Measurements from ENCODE around the gene SPATS2L.

Gene SPATS2L

GRCh38 chr2:200356857-200357384, 50.4 kb downstream of the SPATS2L start:
- ATAC-seq (replicated peaks) = no peak
- no peak for DNase-seq
- Mint-ChIP-seq H3K4me1 (no peaks in the 10 kb centered on the region), H3K4me3 (no peak overlapping the region), H3K27ac (no peak overlapping the region), H3K9me3 (no peaks in the 10 kb centered on the region), H3K27me3 (peaks cover 0 to 3% of the 10 kb centered on the region in 2 donors), H3K36me3 (no peaks in the 10 kb centered on the region)

DNA sequence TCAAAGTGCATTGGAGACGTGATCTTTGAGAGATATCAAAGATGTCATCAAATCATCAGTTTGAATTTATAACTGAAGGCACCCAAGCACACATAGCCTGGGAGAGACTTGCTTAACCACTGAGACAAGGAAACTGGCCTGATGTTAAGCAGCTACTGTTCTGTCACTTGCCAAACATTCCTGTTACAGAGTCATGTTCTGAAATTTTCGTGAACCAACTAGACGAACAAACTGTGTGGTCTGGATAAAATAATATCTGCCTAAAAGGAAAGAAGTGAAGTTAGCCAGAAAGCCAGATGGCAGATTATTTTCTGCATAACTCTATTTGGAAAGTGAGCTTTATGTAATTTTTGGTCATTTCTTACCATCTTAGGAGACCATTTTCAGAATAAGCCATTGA, 51.4 kb downstream of the SPATS2L start:
- Mint-ChIP-seq H3K4me3 (no peak overlapping the region), H3K27ac (no peak overlapping the region), H3K9me3 (no peaks in the 10 kb centered on the region), H3K36me3 (no peaks in the 10 kb centered on the region), H3K27me3 (peaks cover 0 to 3% of the 10 kb centered on the region in 2 donors), H3K4me1 (no peaks in the 10 kb centered on the region)
- ATAC-seq (replicated peaks) = no peak
- no peak for DNase-seq

- Mint-ChIP-seq H3K9me3 (no peaks in the 10 kb centered on the region), H3K4me1 (no peaks in the 10 kb centered on the region), H3K27ac (no peak overlapping the region), H3K36me3 (no peaks in the 10 kb centered on the region), H3K4me3 (no peak overlapping the region), H3K27me3 (peaks cover 0 to 3% of the 10 kb centered on the region in 2 donors)
- DNase-seq (no peak), ATAC-seq (replicated peaks) (no peak)
Measured at GRCh38 chr2:200359552-200359951, 53.1 kb downstream of the SPATS2L start.

DNA sequence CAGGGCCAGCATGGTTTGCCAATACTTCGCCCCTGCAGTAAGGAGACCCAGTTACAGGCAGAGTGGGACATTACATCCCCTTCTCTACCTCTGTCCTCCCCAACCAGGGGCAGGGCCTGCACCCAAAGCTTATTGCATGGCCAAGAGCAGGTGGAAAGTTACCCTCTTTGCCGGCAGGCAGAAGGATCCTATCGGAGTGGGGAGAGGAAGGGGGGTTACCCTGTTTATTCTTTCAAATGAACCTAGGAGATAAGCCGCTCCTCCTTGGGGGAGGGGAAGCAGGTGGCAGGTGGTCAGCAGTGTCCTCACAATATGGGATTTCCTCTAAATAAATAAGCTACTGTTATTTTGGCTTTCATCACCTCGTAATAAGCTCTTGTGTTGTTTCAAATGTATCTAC, 53.9 kb downstream of the SPATS2L start:
- Mint-ChIP-seq H3K4me3 (no peak overlapping the region), H3K4me1 (no peaks in the 10 kb centered on the region), H3K36me3 (no peaks in the 10 kb centered on the region), H3K27me3 (no peaks in the 10 kb centered on the region), H3K9me3 (no peaks in the 10 kb centered on the region), H3K27ac (no peak overlapping the region)
- ATAC-seq (replicated peaks) (no peak), DNase-seq (no peak)

DNA sequence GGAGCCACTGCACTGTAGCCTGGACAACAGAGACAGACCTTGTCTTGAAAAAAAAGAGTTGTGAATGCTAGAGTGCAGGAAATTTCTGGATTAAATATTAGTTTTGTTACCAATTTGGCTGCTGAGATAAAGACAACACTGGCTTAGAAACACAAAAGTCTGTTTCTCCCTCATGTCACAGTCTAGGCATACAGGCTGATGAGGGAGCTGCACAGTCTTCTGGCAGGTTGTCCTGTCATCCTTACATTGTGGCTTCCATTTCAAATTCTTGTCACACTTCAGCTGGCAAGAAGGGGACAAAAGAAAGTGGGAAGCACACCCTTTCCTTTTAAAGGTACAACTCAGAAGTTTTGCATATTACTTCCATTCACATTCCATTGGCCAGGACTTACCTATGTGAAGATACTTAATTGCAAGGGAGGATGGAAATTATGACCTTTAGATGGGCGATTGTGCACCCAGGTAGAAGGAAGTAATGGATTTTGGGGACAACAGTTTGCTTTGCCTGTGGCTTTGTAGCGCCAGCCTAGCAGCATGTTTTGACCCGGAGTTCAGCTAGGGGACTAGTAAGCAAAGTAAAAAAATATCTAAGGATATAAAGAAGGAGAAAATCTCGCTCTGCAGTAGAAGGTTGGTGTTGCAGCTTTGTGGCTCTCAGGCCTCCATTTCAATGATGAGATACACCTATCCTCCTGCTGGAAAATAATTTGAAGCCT, 55.9 kb downstream of the SPATS2L start:
- Mint-ChIP-seq H3K4me1 (no peaks in the 10 kb centered on the region), H3K9me3 (no peaks in the 10 kb centered on the region), H3K36me3 (no peaks in the 10 kb centered on the region), H3K4me3 (no peak overlapping the region), H3K27ac (no peak overlapping the region), H3K27me3 (peaks cover 0 to 4% of the 10 kb centered on the region in 2 donors)
- DNase-seq = no peak
- no peak for ATAC-seq (replicated peaks)

DNA sequence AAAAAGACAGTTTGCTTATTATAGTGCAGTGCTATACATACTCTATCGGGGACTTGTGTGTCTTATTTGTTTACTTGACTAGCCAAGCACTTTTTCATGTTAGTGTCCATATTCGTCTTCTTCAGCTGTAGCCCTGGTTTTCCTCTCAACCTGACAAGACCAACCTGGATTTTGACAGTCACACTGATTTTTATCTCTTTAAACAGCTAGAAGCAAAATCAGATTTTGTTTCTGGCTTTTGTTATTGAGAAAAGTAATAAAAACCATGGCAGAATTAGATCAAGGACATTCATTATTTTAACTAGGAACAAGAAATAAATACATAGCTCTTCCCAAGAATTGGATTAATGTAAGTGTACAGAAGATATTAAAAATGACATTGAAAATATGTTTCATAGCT, 56.8 kb downstream of the SPATS2L start:
- ATAC-seq (replicated peaks) (no peak), DNase-seq (no peak)
- H3K4me1 Mint-ChIP-seq = no peaks in the 10 kb centered on the region
- peaks cover 0 to 4% of the 10 kb centered on the region in 2 donors for H3K27me3 Mint-ChIP-seq
- no peak overlapping the region for H3K27ac Mint-ChIP-seq
- H3K9me3 Mint-ChIP-seq = no peaks in the 10 kb centered on the region
- H3K36me3 Mint-ChIP-seq = no peaks in the 10 kb centered on the region
- H3K4me3 Mint-ChIP-seq = no peak overlapping the region

DNA sequence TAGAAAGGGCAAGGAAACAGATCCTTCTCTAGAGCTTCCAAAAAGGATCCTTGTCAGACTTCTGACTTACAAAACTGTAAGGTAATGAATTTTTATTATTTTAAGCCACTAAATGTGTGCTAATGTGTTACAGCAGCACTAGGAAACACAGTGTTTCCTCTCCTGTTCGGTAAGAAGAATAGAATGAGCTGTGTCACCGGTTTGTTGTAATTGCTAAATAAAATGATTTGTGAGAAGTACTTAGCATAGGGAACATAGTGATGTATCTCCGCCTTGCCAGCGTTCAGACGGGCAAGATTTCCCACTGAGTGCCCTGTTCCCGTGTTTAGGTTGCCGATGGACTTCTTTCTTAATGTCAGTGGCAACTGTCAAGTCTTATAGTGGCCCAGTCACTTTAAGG, 57.6 kb downstream of the SPATS2L start:
- DNase-seq = no peak
- no peak overlapping the region for H3K4me3 Mint-ChIP-seq
- no peaks in the 10 kb centered on the region for H3K4me1 Mint-ChIP-seq
- H3K27me3 Mint-ChIP-seq = peaks cover 0 to 4% of the 10 kb centered on the region in 2 donors
- H3K27ac Mint-ChIP-seq = no peak overlapping the region
- ATAC-seq (replicated peaks) = no peak
- H3K36me3 Mint-ChIP-seq = no peaks in the 10 kb centered on the region
- H3K9me3 Mint-ChIP-seq = no peaks in the 10 kb centered on the region

GRCh38 chr2:200364620-200365019, 58.1 kb downstream of the SPATS2L start:
- DNase-seq (no peak), ATAC-seq (replicated peaks) (no peak)
- H3K27me3 Mint-ChIP-seq = peaks cover 0 to 4% of the 10 kb centered on the region in 2 donors
- no peaks in the 10 kb centered on the region for H3K4me1 Mint-ChIP-seq
- no peak overlapping the region for H3K4me3 Mint-ChIP-seq
- no peaks in the 10 kb centered on the region for H3K36me3 Mint-ChIP-seq
- no peaks in the 10 kb centered on the region for H3K9me3 Mint-ChIP-seq
- H3K27ac Mint-ChIP-seq = no peak overlapping the region

GRCh38 chr2:200365209-200365608, 58.7 kb downstream of the SPATS2L start:
- Mint-ChIP-seq H3K36me3 (no peaks in the 10 kb centered on the region), H3K27ac (no peak overlapping the region), H3K9me3 (no peaks in the 10 kb centered on the region), H3K4me3 (no peak overlapping the region), H3K27me3 (peaks cover 0 to 4% of the 10 kb centered on the region in 2 donors), H3K4me1 (no peaks in the 10 kb centered on the region)
- ATAC-seq (replicated peaks) (no peak), DNase-seq (no peak)

DNA sequence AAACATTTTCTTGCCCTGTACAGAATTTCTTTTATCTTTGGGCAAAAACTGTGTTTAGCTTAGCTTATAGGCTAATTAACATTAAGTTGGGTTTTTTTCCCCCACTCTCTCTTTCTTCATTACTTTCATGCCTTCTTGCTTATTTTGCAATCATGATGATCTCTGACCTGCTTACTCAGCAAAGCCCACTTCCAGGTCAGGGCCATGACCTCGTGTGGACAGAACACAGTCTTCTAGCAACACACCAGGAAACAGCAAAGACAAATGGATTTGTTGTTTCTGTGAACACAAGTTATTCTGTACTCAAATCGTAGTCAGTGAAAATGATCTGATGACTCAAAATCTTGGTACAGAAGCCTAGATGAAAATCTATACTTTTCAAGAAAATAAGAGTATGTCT, 60.7 kb downstream of the SPATS2L start:
- ATAC-seq (replicated peaks) = no peak
- DNase-seq = no peak
- H3K4me3 Mint-ChIP-seq = no peak overlapping the region

GRCh38 chr2:200369886-200370285, 63.4 kb downstream of the SPATS2L start:
- no peaks in the 10 kb centered on the region for H3K9me3 Mint-ChIP-seq
- ATAC-seq (replicated peaks) (no peak), DNase-seq (no peak)
- peaks cover 4 to 7% of the 10 kb centered on the region in 2 donors for H3K27me3 Mint-ChIP-seq
- no peak overlapping the region for H3K4me3 Mint-ChIP-seq
- no peak overlapping the region for H3K27ac Mint-ChIP-seq
- H3K36me3 Mint-ChIP-seq = no peaks in the 10 kb centered on the region
- H3K4me1 Mint-ChIP-seq = peaks cover 8 to 10% of the 10 kb centered on the region in 2 donors

More for the DNA sequence above, 60.7 kb downstream of the SPATS2L start:
- Mint-ChIP-seq H3K27ac (no peak overlapping the region), H3K36me3 (no peaks in the 10 kb centered on the region), H3K9me3 (no peaks in the 10 kb centered on the region), H3K27me3 (peaks cover 4 to 7% of the 10 kb centered on the region in 2 donors), H3K4me1 (no peaks in the 10 kb centered on the region)

DNA sequence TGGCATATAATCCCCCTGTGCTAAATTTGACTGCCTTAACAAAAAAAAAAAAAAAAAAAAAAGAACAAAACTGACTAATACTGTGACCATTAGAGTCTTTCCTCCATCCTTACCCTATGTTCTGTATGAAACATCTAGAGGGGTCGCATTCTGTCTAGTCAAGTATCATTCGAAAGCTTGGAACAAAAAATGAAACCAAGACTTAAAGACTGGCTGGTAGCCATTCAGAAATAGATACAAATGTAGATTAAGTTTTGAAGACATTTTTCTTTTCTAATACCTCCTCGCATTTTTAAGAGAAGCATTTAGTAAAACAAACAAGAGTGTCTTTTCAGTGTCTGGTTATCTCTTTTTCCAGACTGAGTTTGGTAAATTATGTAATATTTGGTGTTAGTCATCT, 66.7 kb downstream of the SPATS2L start:
- Mint-ChIP-seq H3K36me3 (no peaks in the 10 kb centered on the region), H3K4me3 (no peak overlapping the region), H3K27ac (no peak overlapping the region), H3K27me3 (peaks cover 0 to 7% of the 10 kb centered on the region in 2 donors), H3K4me1 (peaks cover 8 to 10% of the 10 kb centered on the region in 2 donors), H3K9me3 (no peaks in the 10 kb centered on the region)
- ATAC-seq (replicated peaks) (no peak), DNase-seq (no peak)

DNA sequence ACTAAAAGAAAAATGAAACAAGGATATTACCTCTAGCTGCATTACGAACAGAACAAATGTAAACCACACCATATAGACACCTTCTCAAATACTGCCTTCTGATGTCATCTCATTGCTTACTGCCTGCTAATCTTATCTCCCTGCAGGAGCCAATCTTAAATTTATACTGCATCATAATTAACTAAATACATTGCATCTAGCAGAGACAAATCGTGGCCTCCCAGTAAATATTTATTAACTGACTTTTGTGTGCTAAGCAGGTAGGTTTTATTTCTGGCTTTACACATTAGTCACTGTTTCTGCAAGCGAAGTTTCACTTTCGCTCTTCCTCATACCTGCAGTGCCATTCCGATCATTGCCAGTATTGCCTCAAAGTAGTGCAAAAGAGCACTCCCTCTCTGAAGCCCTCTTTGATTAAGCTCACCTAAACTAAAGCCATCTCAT, 67.5 kb downstream of the SPATS2L start:
- H3K27me3 Mint-ChIP-seq = peaks cover 0 to 7% of the 10 kb centered on the region in 2 donors
- no peaks in the 10 kb centered on the region for H3K9me3 Mint-ChIP-seq
- DNase-seq (peak; percentile 8), ATAC-seq (replicated peaks) (peak; percentile 87 to 89)
- peak overlapping the region; percentile 54 to 78 for H3K4me3 Mint-ChIP-seq
- peaks cover 8 to 10% of the 10 kb centered on the region in 2 donors for H3K4me1 Mint-ChIP-seq
- no peaks in the 10 kb centered on the region for H3K36me3 Mint-ChIP-seq
- peak overlapping the region; percentile 43 for H3K27ac Mint-ChIP-seq

GRCh38 chr2:200376513-200377354, 70.2 kb downstream of the SPATS2L start:
- no peaks in the 10 kb centered on the region for H3K9me3 Mint-ChIP-seq
- peaks cover 8 to 10% of the 10 kb centered on the region in 2 donors for H3K4me1 Mint-ChIP-seq
- DNase-seq = no peak
- no peak overlapping the region for H3K27ac Mint-ChIP-seq
- H3K36me3 Mint-ChIP-seq = no peaks in the 10 kb centered on the region
- ATAC-seq (replicated peaks) = peak in 1 of 2 donors; percentile 25
- no peak overlapping the region for H3K4me3 Mint-ChIP-seq
- H3K27me3 Mint-ChIP-seq = no peaks in the 10 kb centered on the region

Measured in stimulated activated naive B cell treated with anti-CD40 and anti-IgM and Interleukin-4, amounts not matched to agents 10 μg/mL and 1 μg/mL and 100 μg/mL, for 72 hours (primary cell).